ENCODE data around the gene TRPV3.
"Not testable (repeated sequence)": the region's sequence is repeated elsewhere in the genome, so short reads cannot be mapped to it uniquely, and the experiment has no call there.

The TRPV3 gene

DNA sequence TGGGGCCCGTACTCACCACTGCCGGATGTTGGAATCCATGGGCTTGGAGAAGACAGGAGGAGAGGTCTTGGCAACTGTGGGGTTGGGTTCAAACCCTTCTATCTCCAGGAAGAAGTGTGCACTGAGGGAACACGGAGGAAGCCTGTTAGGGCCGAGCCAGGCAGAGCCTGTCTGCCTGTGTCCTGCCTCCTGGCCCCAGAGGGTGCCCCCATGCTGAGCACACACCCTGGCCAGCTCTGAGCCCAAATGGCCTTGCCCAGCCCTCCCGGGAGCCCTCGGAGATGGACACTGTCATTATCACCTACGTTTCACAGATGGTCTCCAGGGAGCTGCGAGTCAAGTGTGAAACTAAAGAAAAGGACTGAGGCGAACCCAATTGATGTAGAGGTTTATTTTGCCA, 12.5 kb downstream of the TRPV3 start:
- DNase-seq = no peak

DNA sequence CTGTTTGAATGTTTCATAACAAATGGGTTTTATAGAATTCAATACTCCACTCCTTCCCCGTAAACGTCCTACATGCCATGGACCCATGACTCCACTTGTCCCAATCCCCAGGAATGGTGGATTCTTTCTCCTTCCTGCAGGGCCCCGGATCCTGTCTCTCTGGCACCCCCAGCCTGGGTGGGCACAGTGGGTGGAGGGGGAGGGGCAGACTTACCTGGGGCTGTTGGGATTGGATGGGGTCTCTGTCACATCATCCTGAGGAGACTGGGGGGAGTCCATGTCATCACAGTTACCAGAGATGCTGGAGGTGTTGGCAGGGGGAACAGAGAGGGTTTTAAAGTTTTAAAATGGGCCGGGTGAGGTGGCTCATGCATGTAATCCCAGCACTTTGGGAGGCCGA, 13.2 kb downstream of the TRPV3 start:
- no peak for DNase-seq

DNA sequence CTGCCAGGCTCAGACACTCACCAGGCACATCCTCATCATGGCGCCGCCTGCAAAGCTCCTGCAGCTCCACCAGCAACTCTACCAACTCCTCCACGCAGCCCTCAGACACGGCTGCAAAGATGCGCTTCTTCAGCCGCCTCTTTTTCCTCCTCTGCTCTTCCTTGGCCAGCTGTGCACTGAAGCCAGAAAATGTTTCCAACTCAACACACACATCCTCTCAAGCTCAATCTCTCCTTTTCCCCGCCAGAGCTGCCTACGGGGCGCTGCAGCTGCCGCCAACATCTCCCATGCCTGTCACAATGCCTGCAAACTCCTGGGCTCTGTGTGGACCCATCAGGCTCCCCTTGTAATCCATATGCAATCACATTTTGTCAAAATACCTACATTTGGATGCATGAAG, 14.2 kb downstream of the TRPV3 start:
- no peak for DNase-seq

DNA sequence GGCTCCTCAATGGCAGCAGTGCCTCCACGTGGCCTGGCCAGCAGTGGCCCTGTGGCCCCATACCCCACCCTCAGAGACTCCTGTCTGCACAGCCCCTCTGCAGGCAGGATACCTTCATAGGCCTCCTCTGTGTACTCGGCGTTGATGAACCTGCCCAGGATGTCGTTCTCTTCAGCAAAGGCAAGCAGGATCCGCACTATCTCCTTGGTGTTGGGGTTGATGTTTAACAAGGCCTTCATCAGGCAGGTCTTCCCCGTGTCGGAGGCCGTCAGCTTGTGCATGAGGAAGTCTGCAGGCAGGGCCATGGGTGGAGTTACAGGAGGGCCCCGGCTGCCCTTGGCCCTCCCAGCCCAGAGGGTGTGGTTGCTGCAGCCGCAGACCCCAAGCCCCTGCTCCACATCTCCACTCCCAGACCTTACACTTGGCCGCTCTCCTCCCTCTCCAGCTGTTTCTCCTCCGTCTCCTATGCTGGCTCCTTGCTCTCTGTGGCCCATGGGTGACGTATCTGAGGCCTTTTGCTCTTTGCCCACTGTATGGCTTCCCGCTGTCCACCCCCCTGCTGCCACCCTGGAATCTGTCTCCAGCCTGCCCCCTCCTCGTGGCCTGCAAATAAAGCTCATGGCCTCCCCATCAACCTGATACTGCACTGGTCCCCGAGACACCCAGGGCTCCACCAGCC, 15.1 kb downstream of the TRPV3 start:
- no peak for DNase-seq

DNA sequence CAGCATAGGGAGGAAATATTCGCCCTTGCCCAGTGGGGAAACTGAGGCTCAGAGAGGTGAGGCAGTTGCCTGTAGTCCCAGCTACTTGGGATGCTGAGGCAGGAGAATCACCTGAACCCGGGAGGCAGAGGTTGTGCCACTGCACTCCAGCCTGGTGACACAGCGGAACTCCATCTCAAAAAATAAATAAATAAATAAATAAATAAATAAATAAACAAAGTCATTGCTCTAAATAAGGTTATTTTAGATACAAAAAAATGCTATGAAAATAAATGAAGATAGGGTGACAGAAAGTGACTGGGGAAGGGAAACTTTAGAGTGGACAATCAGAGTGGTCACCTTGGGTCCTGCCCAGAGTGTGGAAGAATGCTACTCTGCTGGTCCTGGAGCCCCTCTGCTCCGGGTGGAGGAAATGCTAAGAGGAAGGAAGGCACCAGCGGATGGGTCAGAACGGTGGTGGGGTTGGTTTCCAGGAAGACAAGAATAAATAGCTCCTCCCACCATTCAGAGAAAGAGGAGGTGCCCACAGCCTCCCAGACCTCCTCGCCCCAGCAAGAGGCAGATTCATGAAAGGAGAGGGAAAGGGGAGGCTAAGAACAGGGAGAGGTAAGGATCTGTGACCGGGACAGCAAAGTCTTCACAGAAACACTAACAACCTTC, 17.6 kb downstream of the TRPV3 start:
- DNase-seq = no peak

DNA sequence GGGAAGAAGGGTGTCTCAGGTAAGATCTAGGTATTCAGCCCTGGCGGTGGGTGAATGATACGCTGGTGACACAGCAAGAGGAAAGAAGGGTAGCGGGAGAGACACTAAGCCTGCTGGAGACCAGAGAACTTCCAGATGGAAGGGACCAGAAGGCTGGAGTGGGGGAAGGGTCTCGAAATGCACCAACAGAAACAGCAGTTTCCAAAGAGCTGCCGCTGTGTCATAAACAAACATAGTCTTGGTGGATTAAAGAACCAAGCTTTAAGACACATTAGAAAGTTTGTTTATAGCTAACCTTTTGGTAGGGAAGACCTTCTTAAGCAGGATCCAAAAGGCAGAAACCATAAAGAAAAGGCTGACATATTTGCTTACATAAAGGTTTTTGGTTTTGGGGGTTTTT, 20.9 kb downstream of the TRPV3 start:
- DNase-seq = no peak

DNA sequence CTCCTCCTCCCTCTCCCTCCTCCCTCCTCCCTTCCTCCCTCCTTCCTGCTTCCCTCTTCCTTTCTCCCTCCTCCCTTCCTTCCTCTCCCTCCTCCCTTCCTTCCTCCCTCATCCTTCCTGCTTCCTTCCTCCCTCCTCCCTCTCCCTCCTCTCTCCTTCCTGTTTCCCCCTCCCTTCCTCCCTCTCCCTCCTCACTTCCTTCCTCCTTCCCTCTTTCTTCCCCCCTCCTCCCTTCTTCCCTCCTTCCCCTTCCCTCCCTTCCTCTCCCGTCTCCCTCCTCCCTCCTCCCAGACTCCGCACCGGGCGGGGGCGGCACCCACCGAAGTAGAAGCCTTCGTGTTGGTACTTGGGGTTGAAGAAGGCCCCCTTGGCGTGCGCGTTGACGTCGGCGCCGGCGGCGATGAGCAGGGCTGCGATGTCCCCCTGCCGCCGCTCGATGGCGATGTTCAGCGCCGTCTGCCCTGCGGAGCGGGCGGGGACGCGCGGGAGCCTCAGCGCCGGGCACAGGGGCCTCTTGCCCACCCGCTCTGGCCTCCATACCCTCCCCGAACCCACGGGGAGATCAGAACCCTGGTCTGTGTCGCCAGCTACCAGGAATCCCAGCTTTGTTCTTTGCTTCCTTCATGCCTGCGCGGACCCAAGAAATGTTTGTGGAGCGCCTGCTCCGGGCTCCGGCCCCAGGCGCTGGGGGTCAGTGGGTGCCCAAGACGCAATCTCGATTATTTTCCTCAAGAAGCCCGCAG, 22.2 kb downstream of the TRPV3 start:
- DNase-seq = peak; percentile 22

DNA sequence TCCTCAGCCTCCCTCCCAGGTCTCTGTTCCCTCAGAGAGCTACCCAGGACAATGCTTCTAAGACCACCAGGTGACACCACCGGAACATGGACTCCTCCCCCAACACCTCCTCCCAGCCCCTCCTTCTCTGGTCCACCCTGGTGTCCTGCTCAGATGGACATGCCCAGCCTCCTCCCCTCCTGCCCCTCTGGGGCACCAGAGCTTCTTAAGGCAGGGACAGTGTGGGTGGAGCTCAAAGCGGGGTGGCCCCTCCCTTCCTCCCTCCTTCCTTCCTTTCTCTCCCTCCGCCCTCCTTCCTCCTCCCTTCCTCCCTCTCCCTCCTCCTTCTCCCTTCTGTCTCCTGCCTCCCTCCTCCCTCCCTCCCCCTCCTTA, 22.7 kb downstream of the TRPV3 start:
- DNase-seq = no peak

DNA sequence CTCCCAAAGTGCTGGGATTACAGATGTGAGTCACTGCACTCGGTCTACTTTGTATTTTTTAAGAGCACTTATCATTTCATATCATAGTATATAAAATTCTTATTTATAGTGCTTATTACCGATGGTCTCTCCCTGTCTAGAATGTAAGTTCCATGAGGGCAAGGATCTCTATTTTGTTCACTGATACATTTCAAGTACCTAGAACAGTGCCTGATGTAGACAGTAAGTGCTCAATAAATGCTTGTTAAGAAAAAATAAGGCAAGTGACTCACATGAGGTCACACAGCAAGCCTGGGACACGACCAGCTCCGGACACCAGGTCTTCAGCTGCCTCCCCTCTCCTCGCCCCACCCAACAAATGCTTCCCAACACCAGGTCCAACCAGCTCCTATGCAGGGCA, 23.9 kb downstream of the TRPV3 start:
- DNase-seq = no peak

DNA sequence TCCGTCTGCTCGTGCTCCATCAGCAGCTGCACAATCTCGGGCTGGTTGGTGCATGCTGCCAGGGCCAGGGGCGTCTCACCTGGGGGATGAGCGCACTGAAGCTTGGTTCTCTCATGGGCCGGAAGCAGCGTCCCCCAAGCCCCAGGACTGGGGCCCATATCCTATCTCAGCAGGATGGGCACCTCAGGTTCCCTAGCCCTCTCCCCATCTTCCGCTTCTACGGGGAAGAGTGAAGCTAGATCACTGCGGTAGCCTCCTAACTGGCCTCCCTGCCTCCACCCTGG, 24.8 kb downstream of the TRPV3 start:
- no peak for DNase-seq

DNA sequence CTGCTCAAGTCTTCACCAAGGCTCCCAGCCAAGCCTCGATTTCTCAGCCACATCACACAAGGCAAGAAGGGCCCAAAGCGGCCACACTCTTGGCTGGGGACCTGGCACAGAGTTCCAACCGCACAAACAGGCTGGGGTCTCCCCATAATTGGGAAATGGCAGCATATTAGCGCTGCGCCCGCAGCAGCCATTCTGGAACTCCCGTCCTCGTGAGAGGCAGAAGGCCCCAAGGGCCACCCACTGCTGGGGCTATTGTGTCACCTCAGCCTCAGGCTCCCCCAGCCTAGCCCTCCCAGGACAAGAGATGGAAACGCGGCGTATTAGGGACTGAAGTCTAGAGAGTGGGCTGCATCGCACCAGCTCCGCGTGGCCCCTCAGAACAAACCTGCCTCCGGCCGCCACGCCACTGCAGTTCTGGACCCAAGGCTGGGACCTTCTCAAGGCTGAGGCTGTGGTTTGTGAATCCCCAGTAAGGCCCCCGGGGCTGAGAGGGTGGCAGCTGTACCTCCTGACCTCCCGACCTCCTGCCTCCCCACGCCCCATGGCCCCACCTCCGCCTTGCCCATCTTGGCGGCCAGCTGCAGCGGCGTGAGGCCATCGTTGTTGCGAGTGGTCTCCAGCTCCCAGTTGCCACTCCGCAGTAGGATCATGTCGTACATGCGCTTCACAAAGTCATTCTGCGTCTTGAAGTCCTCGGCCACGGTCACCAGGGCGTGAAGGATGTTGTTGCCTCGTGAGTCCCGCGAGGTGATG, 25.3 kb downstream of the TRPV3 start:
- DNase-seq = no peak

DNA sequence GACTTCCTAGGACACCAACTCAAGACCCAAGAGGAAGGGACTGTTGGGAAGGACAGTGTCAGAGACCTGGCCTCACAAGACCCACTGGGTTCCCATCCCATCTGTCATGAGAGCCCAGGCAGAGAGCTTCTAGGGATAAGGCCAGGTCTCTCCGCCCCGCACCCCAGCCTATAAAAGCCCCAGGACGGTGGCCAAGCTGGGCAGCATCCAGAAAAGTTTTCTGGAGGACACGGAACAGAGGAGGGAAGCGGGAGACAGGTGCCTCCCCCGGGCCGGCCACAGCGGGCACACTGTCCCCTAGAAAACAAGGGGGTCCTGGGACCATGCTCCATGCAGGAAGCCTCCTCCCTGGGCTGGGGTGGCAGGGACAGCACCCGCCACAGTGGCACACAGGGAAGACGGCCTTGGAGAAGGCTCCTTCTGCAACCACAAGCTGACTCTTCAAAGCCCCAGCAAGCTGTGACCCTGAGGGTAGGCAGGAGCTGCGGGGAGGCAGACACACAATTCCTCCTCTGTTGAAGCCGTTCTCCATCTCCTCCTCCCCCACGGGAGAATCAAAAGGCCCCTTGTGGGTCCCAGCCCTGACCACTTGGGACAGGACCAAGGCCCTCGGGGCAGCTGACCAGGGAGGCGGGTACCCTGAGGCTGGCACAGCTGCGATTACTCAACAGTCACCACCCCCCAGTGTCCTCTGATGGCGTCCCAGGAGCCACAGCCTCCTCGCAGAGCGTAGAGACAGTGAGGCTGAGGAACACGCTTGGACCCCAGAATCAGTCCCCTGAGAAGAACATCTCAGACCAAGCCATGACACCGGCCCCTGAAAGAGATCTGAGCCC, 26.1 kb downstream of the TRPV3 start:
- DNase-seq = no peak

DNA sequence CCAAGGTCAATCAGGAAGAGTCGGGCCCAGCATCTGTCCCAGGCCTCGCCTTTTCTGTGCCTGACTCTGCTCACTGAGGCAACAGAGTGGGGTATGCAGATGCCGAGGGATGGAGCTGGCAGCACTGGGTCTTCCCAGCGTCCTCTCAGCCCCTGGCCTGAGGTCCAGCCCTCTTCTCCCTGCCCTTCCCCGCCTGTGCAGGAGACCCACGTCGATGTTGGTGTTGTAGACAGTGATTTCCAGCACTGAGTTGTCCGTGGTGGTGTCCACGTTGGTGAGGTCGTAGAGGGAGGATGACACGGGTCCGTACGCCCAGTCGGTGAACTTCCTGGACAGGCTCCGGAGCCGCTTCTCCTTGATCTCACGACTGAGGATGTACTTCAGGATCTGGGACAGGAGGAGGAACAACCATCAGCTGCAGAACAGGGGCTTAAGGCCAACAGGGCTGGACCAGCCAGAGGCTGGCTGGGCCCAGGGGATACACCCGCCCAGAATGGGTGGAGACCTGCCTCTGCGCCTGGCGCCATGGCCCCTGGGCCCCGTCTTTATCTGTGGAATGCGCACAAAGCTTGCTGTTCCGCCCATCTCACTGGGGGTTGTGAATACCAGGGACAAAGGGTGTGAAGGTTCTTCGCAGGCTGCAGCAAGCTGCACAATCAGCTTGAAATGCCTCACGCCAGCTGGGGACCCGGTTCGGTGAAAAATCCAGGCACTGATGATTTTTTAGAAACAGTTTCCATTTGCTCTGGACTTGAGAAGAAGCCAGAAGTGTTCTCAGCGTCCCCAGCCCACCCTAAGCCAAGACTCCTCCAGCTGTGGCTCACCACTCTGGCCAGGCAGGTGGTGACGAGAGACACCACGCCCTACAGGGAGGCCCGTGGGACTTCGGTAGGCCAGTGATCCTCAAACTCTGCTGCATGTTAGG, 27.5 kb downstream of the TRPV3 start:
- no peak for DNase-seq

DNA sequence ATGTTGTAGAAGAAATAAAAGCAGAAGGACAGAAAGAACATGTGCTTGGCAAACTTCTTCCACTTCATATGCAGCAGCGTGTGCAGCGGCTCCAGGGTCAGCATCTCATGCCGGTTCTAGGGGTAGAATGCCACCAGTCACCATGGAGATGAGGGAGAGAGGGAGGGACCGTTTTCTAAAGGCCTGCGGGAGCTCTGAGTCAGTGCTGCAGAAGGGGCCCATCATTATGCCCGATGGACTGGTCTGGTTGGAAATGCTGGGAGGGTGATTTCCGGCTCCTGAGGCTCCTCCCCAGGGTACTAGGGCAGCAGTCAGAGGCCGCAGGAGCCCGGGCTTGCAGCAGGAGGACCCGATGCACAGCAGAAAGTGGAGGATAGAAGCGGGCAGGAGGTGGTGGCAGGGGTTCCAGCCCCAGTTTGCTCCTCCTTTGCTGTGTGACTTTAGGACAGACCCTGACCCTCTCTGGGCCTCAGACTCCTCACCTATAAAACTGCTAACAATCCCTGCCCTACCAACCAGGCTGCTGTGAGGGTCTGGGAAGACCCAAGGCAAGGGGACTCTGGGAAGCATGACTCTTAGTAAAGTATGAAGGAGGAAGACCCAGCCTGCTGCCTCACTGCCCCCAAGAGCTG, 28.6 kb downstream of the TRPV3 start:
- DNase-seq = no peak

DNA sequence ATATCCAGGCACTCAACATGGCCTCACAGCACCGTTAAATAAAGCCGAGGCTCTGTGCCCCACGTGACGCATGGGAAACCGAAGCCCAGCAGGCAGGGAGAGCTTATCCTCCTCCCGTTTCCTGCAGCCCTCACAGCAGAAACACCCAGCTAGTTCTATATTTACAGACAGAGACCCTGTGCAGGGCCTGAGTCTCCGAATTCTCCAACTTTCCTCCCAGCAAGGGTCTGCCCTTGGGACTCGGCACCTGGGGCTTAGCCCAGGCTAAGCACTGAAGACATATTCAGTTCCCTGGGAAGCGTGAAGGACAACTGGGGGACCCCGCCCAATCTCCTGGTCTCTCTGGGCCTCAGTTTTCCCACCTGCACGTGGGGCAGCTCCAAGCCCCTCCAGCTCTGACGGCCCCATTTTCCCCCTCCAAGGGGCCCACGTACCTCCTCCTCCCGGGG, 29.2 kb downstream of the TRPV3 start:
- no peak for DNase-seq

DNA sequence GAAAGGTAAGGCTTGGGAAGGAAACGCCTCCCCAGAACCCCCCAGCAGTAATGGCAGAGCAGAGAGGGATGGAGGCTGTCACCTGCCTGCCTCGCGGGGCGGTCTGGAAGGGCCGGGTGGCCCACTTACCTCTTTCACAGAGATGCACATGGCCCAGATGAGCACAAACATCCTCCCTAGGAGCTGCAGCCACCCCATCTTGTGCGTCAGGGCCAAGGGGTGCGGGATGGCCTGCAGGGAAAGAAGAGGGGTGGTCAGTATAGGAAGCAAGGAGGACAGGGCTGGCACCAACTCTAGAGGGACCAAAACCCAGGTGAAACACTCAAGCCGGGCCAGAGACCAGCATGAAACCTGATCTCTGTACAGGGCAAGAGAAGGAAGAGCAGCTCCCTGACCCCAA, 29.7 kb downstream of the TRPV3 start:
- no peak for DNase-seq

DNA sequence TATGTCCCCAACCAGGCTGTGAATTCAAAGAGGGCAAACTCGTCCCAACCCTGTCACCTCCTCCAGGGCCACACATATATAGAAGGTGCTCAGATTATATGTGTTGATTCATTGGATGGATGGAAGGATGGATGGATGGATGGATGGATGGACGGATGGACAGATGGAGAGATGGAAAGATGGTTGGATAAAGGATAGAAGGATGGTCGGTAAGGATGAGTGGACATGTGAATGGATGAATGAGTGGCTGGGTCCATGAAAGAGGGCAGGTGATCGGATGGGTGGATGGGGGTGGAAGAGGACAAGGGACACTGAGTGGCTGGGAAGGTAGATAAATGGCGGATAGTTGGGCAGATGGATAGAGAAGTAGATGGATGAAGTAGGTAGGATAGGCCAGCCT, 30.1 kb downstream of the TRPV3 start:
- no peak for DNase-seq

DNA sequence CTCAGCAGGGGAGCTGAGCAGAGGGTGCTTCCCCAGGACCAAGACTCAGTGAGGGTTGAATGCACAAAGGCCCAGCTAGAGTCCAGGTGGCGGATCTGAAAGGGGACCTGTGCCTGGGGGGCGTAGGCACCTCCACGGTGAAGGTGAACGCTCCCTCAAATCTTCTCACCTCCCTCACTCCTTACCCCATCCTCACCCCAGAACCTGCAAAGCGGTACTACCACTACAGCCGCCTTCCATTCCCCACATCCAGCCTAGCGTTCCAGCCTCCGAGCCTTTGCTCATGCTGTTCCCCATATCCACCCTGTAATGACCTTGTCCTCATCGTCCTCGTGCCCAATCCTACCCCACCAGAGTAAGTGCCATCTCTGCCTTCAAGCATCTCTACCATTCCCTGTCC, 30.6 kb downstream of the TRPV3 start:
- no peak for DNase-seq

DNA sequence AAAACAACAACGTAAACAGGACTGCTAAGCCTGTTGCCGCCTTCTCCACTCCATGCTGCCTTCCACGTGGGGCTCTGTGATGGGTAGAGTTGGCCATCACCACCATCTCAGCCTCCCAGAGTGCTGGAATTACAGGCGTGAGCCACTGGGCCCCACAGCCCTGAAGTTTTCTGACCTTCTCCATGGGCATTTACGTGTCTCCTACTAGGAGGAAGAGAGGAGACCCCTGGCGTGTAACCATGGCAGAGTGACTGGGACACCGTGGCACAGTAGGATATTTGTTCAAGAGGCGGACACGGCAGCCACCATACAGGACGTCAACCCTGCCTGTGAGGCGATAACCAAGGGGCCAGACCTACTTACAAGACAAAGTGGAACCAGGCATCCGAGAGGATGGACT, 31.1 kb downstream of the TRPV3 start:
- no peak for DNase-seq

DNA sequence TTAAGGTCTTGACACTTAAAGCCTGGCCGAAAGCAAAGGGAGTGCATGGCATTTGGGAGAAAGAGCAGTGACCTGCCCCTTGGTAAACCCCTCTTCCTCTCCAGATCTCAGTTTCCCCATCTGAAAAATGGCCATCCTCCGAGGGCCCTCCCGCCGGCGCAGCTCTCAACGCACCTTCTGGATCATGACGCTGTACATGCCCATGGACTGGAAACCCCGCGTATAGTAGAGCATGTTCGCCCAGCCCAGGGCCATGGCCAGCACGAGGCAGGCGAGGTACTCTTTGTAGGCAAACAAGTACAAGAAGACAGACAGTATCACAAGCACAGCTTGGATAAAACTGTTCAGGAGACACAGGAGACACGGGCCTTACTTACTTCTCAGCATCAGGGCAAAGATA, 33.6 kb downstream of the TRPV3 start:
- DNase-seq = no peak

DNA sequence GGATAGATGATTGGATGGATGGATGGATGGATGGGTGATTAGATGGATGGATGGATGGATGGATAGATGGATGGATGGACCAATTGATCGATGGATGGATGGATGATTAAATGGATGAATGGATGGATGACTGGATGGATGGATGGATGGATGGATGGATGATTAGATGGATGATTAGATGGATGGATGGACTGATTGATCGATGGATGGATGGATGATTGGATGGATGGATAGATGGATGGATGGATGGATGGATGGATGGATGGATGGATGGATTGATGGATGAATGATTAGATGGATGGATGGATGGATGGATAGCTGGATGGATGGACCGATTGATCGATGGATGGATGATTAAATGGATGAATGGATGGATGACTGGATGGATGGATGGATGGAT, 38.1 kb downstream of the TRPV3 start:
- DNase-seq = not testable (repeated sequence)
